ENCODE measurements around the gene AQP12A.
"Not testable (repeated sequence)": the region's sequence is repeated elsewhere in the genome, so short reads cannot be mapped to it uniquely, and the experiment has no call there.

GRCh38 chr2:240682431-240683224 is 9.0 kb upstream of the AQP12A start, which contains the start of gene AQP12B:
- not testable (repeated sequence) for TF ChIP-seq MAX, ZFX (CRISPR knock-in tag; IDR thresholded peaks at IDR 0.05)
